Amniotic epithelial cell (primary cell): ENCODE results near the gene KMT2B.
A peak's percentile ranks its signal among the peaks of the same experiment; 100 is the strongest.
"Not testable (repeated sequence)": the region's sequence is repeated elsewhere in the genome, so short reads cannot be mapped to it uniquely, and the experiment has no call there.

Source experiments
- DNase-seq: peaks from one replicate; pipeline ENCODE4 v3.0.0-alpha.2; 2010; ENCODE audit warnings: low read depth

Gene KMT2B

DNA sequence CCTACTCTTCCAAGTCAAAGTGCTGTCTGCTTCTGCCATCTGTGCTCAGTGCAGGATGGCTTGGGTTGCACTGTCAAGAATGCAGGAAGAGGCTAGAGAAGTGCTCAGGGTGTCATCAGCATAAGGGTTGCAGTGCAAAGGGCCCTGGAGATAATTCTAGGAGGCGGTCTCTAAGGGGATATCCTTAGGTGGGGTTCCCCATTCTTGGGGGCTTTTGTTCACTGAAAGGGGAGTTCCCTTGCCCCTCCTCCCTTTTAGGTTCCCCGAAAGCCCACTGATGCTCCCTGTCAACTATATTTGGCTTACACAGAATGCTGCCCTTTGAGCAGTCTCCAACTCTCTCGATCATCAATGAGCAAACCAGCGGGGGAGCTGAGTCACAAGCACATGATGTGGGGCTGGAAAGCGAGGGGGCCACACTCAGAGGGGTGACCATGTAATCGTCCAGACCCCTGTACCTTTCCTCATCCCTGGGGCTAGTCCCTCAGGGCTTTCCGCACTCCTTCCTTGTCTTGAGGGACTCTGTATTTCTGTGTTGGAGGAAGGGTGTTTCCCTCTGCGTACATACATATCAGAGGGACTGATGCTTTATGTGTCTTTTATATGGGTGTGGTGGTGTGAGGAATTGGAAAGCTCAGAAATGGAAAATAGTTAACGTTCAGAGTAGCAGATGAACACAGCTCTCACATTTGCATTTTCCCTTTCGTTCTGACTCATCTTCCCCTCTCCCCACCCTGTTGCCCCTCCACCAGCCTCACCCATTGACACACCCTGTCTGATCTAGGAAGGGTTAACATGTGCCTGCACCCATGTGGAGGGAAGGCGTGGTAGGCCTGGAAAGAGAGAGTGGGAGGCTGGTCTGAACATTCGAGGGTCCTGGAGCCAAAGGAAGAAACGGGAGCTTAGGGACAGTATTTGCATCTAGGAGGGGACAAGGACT lies 6.7 kb upstream of the KMT2B start:
- no peak for DNase-seq

DNA sequence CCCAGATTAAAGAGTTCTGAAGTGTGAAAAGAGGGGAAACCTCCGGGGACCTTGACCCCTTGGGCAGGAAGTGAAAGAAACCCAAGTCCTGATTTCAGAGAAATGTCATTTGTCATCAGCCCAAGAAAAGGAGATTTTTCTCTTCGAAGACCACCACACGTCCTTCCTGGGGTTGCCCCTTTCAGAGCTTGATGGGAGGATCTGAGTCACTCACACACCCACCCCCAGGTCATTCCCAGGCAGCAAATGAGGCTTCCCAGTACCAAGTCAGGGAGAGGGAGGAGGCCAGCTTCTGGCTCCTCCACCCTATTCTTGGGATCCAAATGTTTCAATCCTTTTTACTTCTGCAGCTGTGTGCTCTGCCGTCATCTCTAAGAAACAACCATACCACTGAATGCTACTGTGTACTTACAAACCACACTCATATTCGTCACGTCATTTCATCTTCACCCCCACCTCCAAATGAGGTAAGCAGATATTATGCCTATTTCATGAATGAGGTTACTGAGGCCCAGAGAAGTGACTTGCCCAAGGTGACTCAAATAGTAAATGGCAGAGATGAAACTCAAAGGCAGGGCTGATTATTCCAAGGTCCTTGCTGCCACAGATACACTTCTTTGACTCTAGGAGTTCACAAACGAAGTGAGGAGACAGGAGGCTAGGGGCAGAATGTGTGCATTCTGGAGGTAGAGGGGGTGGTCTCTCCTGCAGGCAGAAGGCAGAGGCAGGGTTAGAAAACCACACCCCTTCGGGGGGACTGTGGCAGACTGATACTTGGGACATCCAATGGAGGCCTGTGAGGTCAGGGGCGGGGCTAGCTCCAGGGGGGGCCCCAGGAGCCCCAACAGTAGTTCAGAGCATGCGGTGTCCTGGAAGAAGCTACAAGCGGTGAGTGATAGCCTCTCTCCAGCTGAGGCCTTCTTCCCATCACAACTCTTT lies 5.0 kb upstream of the KMT2B start:
- no peak for DNase-seq

DNA sequence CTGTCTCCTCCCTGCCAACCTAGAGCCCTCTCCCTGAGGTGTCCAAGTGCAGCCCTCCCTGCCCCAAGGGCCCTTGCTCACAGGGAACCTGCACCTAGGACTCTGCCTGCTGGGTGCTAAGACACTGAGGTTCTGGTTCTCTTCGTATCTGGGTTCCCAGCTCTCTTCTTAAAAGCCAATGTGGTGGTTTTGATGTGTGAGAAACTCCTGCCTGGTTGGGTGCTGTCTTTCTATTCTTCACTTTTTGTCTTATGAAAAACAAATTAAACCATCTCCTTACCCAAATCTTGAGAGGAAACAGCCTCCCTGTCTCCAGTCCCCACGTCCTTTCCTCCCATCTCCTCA lies 4.3 kb upstream of the KMT2B start:
- DNase-seq = no peak

DNA sequence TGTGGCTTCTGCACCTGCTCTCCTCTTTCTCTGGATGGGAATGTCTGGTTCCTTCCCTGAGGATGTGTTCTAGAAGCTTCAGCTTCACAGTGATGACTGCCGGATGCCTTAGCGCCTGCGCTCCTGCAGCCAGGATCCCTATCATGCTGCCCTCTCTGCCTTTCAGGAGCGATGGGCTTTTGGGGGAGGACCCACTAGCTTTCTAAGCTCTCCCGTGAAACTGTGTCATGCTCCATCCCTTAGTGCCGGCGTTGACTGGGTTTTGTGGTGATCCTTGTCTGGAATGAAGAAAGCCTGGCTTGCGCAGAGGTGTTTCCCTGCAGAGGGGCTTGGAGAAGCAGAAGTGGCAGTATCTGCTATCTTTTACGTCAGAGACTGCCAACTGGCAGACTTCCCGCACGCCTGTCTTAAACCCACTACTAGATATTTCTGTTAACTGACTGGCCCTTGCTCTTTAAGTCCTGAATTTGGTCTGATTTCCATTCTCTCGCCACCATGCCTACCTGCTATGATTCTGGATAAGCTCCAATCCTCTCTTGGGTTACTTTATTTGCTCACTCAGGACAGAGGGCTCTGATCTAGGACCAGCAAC lies 3.8 kb upstream of the KMT2B start:
- no peak for DNase-seq

DNA sequence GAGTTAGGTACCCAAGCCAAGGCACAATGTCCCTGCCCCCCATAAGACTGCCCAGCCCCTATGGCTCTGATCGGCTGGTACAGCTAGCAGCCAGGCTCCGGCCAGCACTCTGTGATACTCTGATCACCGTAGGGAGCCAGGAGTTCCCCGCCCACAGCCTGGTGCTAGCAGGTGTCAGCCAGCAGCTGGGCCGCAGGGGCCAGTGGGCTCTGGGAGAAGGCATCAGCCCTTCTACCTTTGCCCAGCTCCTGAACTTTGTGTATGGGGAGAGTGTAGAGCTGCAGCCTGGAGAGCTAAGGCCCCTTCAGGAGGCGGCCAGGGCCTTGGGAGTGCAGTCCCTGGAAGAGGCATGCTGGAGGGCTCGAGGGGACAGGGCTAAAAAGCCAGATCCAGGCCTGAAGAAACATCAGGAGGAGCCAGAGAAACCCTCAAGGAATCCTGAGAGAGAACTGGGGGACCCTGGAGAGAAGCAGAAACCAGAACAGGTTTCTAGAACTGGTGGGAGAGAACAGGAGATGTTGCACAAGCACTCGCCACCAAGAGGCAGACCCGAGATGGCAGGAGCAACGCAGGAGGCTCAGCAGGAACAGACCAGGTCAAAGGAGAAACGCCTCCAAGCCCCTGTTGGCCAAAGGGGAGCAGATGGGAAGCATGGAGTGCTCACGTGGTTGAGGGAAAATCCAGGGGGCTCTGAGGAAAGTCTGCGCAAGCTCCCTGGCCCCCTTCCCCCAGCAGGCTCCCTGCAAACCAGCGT lies 3.0 kb upstream of the KMT2B start:
- no peak for DNase-seq

DNA sequence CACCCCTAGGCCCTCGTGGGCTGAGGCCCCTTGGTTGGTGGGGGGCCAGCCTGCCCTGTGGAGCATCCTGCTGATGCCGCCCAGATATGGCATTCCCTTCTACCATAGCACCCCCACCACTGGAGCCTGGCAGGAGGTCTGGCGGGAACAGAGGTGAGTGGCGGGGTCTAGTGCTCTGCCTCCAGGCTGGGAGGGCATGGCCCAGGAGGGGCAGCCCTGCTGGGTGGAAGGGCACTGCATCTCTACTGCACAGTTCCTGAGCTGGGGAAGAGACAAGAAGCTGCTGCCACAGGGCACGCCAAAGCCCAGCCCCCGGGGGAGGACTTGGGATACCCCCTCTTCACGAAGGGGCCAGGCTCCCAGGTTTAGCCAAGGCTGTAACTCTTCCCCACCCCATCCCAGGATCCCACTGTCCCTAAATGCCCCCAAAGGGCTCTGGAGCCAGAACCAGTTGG lies 2.4 kb upstream of the KMT2B start:
- DNase-seq = no peak

DNA sequence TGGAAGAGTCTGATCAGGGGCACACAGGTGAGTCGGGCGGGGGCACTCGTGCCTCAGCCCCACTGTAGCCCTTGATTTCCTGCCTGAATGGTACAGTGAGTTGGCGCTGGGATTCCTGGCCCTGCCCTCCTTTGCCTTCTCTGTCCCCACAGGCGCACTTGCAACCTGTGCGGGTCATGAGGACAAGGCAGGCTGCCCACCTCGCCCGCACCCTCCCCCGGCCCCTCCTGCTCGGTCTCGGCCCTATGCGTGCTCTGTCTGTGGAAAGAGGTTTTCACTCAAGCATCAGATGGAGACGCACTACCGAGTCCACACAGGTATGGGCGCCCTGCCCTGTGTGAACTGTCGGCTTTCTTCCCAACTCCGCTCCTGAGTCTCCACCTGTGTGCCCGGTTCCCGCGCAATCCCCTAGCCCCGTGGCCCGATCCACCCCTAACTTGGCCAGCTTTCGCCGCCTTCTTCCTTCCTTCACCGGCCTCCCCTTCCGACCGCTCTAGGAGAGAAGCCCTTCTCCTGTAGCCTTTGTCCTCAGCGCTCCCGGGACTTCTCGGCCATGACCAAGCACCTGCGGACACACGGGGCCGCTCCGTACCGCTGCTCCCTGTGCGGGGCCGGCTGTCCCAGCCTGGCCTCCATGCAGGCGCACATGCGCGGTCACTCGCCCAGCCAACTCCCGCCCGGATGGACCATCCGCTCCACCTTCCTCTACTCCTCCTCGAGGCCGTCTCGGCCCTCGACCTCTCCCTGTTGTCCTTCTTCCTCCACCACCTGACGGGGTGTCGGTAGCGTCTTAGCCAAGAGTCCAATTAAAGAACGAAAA lies 1.6 kb upstream of the KMT2B start:
- DNase-seq = peak; percentile 26

DNA sequence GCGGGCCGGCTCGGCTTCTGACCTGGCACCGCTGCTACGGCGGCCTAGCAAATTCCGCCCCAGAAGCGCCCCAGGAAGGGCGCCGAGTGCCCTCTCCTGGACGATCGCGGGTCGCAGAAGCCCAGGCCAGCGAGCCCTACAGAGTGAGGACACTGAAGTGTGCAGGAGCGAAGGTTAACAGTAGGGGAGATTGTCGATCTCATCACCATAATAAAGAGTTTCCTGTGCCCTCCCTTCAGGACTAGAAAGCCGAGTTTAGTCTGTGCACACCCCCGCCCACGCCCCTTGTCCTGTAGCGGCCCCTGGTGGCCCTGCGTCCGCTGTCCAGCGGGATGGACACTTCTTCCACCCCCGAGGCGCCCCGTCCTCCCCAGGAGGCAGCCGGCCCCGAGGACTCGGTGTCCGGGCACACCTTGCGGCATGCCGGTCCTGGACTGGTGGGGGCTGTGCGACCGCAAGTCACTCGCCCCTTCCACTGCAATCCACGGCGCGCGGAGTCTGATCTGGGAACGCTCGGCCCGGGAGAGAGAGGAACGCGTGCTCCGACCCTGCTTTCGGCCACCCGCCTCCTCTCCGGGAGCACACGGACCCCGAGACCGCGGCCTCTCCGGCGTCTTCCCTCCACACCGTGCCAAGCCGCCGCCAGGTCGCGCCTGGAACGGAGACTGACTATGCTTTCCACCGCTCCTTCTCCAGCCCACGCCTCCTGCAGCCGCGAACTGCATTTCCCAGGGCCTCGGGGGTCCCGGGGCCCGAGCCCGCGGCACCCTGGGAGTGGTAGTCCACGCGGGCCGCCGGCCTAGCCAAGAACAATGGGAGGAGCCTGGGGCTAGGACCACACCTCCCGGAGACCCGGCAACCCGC lies 770 bp upstream of the KMT2B start:
- DNase-seq = peak; percentile 94

DNA sequence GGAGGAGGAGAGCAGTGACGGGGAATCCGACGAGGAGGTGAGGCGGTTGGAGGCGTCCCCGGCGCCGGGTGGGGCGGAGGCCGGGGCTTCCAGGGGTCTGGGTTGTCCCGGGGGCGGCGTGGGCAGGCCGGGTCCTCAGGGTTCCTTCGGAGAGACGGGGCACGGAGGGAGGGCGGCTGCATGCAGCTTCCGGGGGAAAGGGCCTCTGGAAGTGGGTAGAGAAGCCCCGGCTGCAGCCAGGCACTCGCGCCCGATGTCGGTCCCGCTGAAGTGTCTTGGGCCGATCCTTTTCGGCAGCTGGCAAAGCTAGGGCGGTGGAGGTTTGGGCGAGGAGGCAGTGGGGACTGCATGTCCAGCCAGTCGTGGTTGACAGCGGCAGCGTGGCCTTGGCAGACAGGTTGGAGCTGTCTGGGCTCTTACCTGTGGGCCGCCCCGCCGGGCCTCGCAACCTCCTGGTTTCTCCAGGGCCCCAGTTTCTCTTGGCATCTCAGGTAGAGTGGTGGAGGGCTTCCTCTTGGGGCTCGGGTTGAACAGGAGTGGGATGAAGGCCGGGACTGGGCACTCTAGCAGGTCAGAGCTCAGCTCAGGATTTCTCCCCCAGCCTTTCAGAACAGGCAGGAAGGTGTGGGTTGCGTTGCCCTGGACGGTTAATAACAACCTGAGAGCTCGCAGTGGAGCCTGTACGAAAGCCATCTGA lies 690 bp downstream of the KMT2B start:
- no peak for DNase-seq

DNA sequence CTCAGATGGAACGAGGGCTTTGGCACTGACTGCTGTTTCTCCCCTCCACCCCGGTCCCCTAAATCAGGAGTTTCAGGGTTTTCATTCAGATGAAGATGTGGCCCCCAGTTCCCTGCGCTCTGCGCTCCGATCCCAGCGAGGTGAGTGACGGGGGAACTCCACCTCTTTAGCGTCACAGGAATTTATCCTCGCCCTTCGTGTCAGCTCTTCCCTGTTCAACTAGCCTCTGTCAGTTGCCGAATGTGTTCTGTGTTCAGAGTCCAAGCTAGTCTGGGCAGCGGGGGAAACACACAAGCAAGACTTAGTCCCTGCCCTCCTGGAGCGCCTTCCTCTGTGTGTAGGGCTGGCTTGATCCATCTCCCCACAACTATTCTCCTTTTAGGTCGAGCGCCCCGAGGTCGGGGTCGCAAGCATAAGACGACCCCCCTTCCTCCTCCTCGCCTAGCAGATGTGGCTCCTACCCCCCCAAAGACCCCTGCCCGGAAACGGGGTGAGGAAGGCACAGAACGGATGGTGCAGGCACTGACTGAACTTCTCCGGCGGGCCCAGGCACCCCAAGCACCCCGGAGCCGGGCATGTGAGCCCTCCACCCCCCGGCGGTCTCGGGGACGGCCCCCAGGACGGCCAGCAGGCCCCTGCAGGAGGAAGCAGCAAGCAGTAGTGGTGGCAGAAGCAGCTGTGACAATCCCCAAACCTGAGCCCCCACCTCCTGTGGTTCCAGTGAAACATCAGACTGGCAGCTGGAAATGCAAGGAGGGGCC lies 1.8 kb downstream of the KMT2B start:
- DNase-seq = no peak

DNA sequence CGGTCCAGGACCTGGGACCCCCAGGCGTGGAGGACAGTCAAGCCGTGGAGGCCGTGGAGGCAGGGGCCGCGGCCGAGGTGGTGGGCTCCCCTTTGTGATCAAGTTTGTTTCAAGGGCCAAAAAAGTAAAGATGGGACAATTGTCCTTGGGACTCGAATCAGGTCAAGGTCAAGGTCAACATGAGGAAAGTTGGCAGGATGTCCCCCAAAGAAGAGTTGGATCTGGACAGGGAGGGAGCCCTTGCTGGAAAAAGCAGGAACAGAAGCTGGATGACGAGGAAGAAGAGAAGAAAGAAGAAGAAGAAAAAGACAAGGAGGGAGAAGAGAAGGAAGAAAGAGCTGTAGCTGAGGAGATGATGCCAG lies 2.3 kb downstream of the KMT2B start:
- DNase-seq = no peak

DNA sequence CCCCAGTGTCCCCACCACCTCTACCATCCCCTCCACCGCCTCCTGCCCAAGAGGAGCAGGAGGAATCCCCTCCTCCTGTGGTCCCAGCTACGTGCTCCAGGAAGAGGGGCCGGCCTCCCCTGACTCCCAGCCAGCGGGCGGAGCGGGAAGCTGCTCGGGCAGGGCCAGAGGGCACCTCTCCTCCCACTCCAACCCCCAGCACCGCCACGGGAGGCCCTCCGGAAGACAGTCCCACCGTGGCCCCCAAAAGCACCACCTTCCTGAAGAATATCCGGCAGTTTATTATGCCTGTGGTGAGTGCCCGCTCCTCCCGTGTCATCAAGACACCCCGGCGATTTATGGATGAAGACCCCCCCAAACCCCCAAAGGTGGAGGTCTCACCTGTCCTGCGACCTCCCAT lies 2.8 kb downstream of the KMT2B start:
- DNase-seq = no peak

DNA sequence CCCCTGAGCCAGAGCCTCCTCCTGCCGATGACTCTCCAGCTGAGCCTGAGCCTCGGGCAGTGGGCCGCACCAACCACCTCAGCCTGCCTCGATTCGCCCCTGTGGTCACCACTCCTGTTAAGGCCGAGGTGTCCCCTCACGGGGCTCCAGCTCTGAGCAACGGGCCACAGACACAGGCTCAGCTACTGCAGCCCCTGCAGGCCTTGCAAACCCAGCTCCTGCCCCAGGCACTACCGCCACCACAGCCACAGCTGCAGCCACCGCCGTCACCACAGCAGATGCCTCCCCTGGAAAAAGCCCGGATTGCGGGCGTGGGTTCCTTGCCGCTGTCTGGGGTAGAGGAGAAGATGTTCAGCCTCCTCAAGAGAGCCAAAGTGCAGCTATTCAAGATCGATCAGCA lies 3.6 kb downstream of the KMT2B start:
- DNase-seq = no peak

DNA sequence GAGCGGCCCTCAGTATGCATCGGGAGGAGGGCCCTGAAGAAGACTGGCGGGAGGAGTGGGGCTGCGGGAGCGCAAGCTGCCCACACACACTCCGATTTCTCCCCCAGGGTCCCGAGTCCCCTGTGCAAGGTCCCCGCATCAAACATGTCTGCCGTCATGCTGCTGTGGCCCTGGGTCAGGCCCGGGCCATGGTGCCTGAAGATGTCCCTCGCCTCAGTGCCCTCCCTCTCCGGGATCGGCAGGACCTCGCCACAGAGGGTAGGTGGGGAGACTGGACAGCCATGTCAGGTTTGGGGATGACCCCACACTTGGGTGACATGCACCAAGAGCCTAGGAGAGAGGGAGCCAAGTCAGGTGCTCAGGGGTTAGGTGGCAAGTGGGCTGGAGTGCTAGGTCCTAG lies 4.7 kb downstream of the KMT2B start:
- no peak for DNase-seq

DNA sequence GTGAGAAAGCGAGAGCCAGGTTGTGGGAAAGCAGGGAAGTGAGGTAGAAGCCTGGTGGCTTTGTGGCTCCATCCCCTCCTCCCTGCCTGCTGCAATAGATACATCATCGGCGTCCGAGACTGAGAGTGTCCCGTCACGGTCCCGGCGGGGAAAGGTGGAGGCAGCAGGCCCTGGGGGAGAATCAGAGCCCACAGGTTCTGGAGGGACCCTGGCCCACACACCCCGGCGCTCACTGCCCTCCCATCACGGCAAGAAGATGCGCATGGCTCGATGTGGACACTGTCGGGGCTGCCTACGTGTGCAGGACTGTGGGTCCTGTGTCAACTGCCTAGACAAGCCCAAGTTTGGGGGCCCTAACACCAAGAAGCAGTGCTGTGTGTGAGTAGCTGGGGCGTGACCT lies 5.1 kb downstream of the KMT2B start:
- no peak for DNase-seq

DNA sequence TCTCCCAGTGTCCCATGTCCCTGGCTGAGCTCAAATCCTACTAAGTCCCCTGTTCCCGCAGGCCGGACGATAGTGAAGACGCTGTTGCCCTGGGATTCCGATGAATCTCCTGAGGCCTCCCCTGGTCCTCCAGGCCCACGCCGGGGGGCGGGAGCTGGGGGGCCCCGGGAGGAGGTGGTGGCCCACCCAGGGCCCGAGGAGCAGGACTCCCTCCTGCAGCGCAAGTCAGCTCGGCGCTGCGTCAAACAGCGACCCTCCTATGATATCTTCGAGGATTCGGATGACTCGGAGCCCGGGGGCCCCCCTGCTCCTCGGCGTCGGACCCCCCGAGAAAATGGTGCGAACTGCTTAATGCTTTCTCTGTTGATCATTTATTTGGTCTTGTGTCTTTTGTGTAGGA lies 5.9 kb downstream of the KMT2B start:
- no peak for DNase-seq

DNA sequence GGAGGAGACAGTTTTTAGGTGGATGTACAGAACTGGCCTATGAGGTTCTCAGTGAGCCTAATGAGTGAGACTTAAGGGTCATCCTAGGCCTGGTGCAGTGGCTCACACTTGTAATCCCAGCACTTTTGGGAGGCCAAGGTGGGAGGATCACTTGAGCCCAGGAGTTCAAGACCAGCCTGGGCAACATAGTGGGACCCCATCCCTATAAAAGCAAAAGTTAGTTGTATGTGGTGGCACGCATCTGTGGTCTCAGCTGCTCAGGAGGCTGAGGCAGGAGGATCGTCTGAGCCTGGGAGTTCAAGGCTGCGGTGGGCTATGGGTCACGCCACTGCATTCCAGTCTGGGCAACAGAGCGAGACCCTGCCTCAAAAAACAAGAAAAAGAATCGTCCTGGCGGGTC lies 6.3 kb downstream of the KMT2B start:
- DNase-seq = not testable (repeated sequence)

DNA sequence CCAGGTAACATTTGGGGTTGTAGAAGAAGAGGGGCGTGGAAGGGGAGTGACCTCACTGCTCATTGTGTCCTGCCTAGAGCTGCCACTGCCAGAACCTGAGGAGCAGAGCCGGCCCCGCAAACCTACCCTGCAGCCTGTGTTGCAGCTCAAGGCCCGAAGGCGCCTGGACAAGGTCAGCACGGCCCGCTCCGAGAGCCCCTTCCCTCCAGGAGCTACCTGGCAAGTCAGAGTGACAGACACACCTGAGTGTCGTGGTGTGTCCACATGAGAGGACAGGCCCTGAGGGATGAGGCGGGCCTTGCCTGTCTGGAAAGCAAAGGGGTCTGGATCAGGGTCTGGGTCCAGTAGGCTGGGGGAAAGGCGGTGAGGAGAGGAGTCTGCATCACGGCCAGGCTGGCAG lies 6.8 kb downstream of the KMT2B start:
- no peak for DNase-seq
